OCI-LY7 (cell line): ENCODE results near the gene USP27X.

Source experiments
- CTCF ChIP-seq: fragments of 200-600 bp; sonication (generic); conservative IDR thresholded peaks from 2 replicates; pipeline ENCODE4 v1.5.1; 2014; ENCODE audit warnings: mild to moderate bottlenecking, antibody characterized with exemption, low read length, moderate library complexity, mixed read lengths
- EZH2phosphoT487 ChIP-seq: fragments of 200-600 bp; sonication (generic); IDR thresholded peaks from 2 replicates; pipeline ENCODE4 v1.6.1; 2018; ENCODE audit warnings: low read depth, borderline replicate concordance, mild to moderate bottlenecking, mixed run types, antibody characterized with exemption, low read length, moderate library complexity, mixed read lengths

GRCh38 chrX:49892542-49892941 is 13.3 kb downstream of the USP27X start:
- TF ChIP-seq CTCF: no peak
- no peak for TF ChIP-seq EZH2phosphoT487
